ENCODE data around the gene PODXL. TPM values are rescaled to one million over a fixed set of nuclear protein-coding genes. Genes with fewer than 3 reads are reported as not detected.

Gene PODXL
- total RNA-seq, 4 donors from 2014 or later: 7.5 to 40.4 (median 15.2) TPM

GRCh38 chr7:131602304-131602993 is 46.0 kb upstream of the PODXL start:
- H3K27ac ChIP-seq: no peak overlapping the region
- no peak for DNase-seq

GRCh38 chr7:131600085-131600881 is 43.9 kb upstream of the PODXL start:
- no peaks in the 10 kb centered on the region for H3K4me1 ChIP-seq
- no peak for DNase-seq

More at GRCh38 chr7:131602304-131602993, 46.0 kb upstream of the PODXL start:
- H3K4me3 ChIP-seq: no peak overlapping the region
- H3K4me1 ChIP-seq: no peaks in the 10 kb centered on the region
- H3K36me3 ChIP-seq: no peaks in the 10 kb centered on the region
- TF ChIP-seq POLR2A (IDR thresholded peaks at IDR 0.05): no peak
- TF ChIP-seq CTCF (IDR thresholded peaks at IDR 0.05): no peak
- no peaks in the 10 kb centered on the region for H3K9me3 ChIP-seq
- H3K27me3 ChIP-seq: no peaks in the 10 kb centered on the region

GRCh38 chr7:131596785-131597184 is 40.4 kb upstream of the PODXL start:
- H3K27me3 ChIP-seq: no peaks in the 10 kb centered on the region
- no peak overlapping the region for H3K27ac ChIP-seq
- no peak for TF ChIP-seq CTCF (IDR thresholded peaks at IDR 0.05)
- no peak for TF ChIP-seq POLR2A (IDR thresholded peaks at IDR 0.05)
- H3K4me1 ChIP-seq: no peaks in the 10 kb centered on the region
- H3K4me3 ChIP-seq: no peak overlapping the region
- DNase-seq: no peak
- no peaks in the 10 kb centered on the region for H3K36me3 ChIP-seq
- H3K9me3 ChIP-seq: no peaks in the 10 kb centered on the region

More at GRCh38 chr7:131600085-131600881, 43.9 kb upstream of the PODXL start:
- H3K9me3 ChIP-seq: no peaks in the 10 kb centered on the region
- TF ChIP-seq CTCF (IDR thresholded peaks at IDR 0.05) (no peak), POLR2A (IDR thresholded peaks at IDR 0.05) (no peak)
- no peaks in the 10 kb centered on the region for H3K27me3 ChIP-seq
- H3K27ac ChIP-seq: no peak overlapping the region
- H3K36me3 ChIP-seq: no peaks in the 10 kb centered on the region
- H3K4me3 ChIP-seq: no peak overlapping the region

- Histone ChIP-seq H3K4me3 (no peak overlapping the region), H3K36me3 (no peaks in the 10 kb centered on the region), H3K9me3 (no peaks in the 10 kb centered on the region), H3K4me1 (no peaks in the 10 kb centered on the region), H3K27me3 (no peaks in the 10 kb centered on the region), H3K27ac (no peak overlapping the region)
- DNase-seq: no peak
- no peak for TF ChIP-seq CTCF (IDR thresholded peaks at IDR 0.05)
- TF ChIP-seq POLR2A (IDR thresholded peaks at IDR 0.05): no peak
These were observed 39.3 kb upstream of the PODXL start for GRCh38 chr7:131595699-131596098.

GRCh38 chr7:131591687-131592319 is 35.4 kb upstream of the PODXL start:
- no peak overlapping the region for H3K27ac ChIP-seq
- no peaks in the 10 kb centered on the region for H3K4me1 ChIP-seq
- no peaks in the 10 kb centered on the region for H3K9me3 ChIP-seq
- DNase-seq: no peak
- TF ChIP-seq POLR2A (IDR thresholded peaks at IDR 0.05): no peak
- no peak for TF ChIP-seq CTCF (IDR thresholded peaks at IDR 0.05)
- no peaks in the 10 kb centered on the region for H3K27me3 ChIP-seq
- no peaks in the 10 kb centered on the region for H3K36me3 ChIP-seq
- H3K4me3 ChIP-seq: no peak overlapping the region
